PFSK-1 (cell line): ENCODE measurements around the gene SIGMAR1.
A peak's percentile ranks its signal among the peaks of the same experiment; 100 is the strongest.

ENCODE experiments used
- FOXP2 ChIP-seq: optimal IDR thresholded peaks from 2 replicates; pipeline ENCODE3; 2011; ENCODE audit warnings: borderline replicate concordance, control low read depth, inconsistent platforms; ENCODE audit not compliant: insufficient read depth; ENCODE audit errors: extremely low read length, extremely low read depth
- POLR2AphosphoS5 ChIP-seq: IDR thresholded peaks from 2 replicates; pipeline ENCODE4 v1.6.1; 2012; ENCODE audit warnings: low read depth, mild to moderate bottlenecking, control low read depth, low read length, moderate library complexity
- REST ChIP-seq, 2 experiments: IDR thresholded peaks; 2 replicates each; pipeline versions ENCODE4 v1.6.1 to v1.8.0; 2011 to 2012; ENCODE audit warnings: low read depth in 2 of 2, low read length in 2 of 2, control low read depth in 1 of 2, inconsistent platforms in 1 of 2, mild to moderate bottlenecking in 1 of 2, moderate library complexity in 1 of 2; ENCODE audit not compliant: insufficient read depth in 1 of 2
- SIN3A ChIP-seq: IDR thresholded peaks from 2 replicates; pipeline ENCODE4 v1.6.1; 2012; ENCODE audit warnings: mild to moderate bottlenecking, low read length, moderate library complexity, borderline replicate concordance; ENCODE audit not compliant: insufficient read depth
- TAF1 ChIP-seq: IDR thresholded peaks from 2 replicates; pipeline ENCODE4 v1.6.1; 2012; ENCODE audit warnings: low read length, control low read depth, borderline replicate concordance; ENCODE audit not compliant: insufficient read depth

The SIGMAR1 gene

GRCh38 chr9:34591248-34591916 lies 46.2 kb downstream of the SIGMAR1 start:
- TF ChIP-seq REST (IDR thresholded peaks at IDR 0.05; ENCODE audit: insufficient read depth in 1 of 2, low read depth in 2 of 2, low read length in 2 of 2) = no peak
- no peak for TF ChIP-seq POLR2AphosphoS5
- no peak for TF ChIP-seq TAF1
- no peak for TF ChIP-seq SIN3A
- TF ChIP-seq FOXP2 = peak; percentile 65

- TF ChIP-seq SIN3A = no peak
- TF ChIP-seq FOXP2 = no peak
- TF ChIP-seq TAF1 = no peak
These were observed 47.0 kb downstream of the SIGMAR1 start for GRCh38 chr9:34590381-34591247.

- TF ChIP-seq FOXP2 = no peak
- TF ChIP-seq POLR2AphosphoS5 = no peak
- TF ChIP-seq TAF1 = no peak
- TF ChIP-seq REST (IDR thresholded peaks at IDR 0.05; ENCODE audit: insufficient read depth in 1 of 2, low read depth in 2 of 2, low read length in 2 of 2) = no peak
- TF ChIP-seq SIN3A = no peak
These were observed 47.8 kb downstream of the SIGMAR1 start, which contains the start of gene CNTFR for GRCh38 chr9:34589636-34590380. CNTFR (minus strand) TSS chr9:34589724; CDS start chr9:34568981, 20,743 bp downstream.

GRCh38 chr9:34588671-34589635 lies 48.6 kb downstream of the SIGMAR1 start:
- no peak for TF ChIP-seq SIN3A

- TF ChIP-seq POLR2AphosphoS5 (no peak), SIN3A (no peak), FOXP2 (no peak), REST (IDR thresholded peaks at IDR 0.05; ENCODE audit: insufficient read depth in 1 of 2, low read depth in 2 of 2, low read length in 2 of 2) (no peak), TAF1 (no peak)
These were observed 50.3 kb downstream of the SIGMAR1 start for GRCh38 chr9:34587271-34587670.
